ENCODE results near the gene TTLL5. TPM values are rescaled to one million over a fixed set of nuclear protein-coding genes. Genes with fewer than 3 reads are reported as not detected.
"Not testable (repeated sequence)": the region's sequence is repeated elsewhere in the genome, so short reads cannot be mapped to it uniquely, and the experiment has no call there.

Gene TTLL5
- polyA plus RNA-seq, 3 donors: 29.4 to 36.6 (median 32.7) TPM

DNA sequence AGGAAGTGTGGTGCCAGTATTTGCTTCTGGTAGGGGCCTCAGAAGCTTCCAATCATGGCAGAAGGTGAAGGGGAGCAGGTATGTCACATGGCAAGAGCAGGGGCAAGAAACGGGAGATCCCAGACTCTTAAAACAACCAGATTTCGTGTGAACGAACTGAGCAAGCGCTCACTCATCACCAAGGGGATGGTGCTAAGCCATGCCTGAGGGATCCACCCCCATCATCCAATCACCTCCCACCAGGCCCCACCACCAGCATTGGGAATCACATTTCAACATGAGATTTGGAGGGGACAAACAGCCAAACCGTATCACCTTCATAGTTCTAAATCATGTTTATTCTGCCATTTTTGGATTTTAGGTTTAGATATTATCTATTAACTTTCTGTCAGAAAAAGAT, 179.9 kb downstream of the TTLL5 start:
- no peak for DNase-seq (ENCODE audit: extremely low read depth in 1 of 11, low read depth in 9 of 11, low spot score in 4 of 11)

DNA sequence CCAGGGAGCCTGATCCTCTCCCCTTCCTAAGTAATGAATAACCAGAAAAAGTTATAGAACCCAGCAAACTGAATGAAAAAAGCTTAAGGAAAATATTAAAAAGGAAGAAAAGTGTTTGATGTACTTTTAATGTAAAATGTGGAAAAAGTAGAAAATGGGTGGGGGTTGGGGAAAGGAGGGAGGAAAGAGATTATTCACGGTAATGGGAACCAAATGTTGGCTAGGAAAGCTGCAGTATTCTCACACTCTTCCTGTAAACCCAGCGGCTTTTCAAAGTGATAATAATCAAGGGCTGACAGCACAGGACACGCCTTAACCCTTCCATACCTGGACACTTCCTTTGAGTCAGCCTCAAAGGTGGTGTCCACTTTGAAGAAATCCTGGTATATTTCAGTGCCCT, 181.5 kb downstream of the TTLL5 start:
- DNase-seq (ENCODE audit: extremely low read depth in 1 of 11, low read depth in 9 of 11, low spot score in 4 of 11): no peak

DNA sequence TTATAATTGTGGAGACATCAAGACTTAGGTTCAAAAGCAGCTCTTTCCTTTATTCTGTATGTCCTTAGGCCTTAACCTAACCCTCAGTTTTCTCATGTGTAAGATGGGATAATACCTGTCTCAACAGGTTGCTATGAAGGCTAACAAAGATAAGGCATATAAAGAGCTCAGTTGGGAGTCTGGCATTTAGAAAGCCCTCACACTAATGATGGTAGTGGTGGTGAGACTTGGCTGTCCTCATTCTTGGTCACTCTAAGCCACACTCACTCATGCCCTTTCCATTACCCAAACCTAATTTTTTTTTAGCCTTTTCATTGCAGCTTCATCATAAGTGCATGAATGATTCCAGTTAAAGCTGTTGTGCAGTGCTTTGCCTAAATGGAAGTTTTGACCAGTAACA, 183.4 kb downstream of the TTLL5 start:
- no peak for DNase-seq (ENCODE audit: extremely low read depth in 1 of 11, low read depth in 9 of 11, low spot score in 4 of 11)

DNA sequence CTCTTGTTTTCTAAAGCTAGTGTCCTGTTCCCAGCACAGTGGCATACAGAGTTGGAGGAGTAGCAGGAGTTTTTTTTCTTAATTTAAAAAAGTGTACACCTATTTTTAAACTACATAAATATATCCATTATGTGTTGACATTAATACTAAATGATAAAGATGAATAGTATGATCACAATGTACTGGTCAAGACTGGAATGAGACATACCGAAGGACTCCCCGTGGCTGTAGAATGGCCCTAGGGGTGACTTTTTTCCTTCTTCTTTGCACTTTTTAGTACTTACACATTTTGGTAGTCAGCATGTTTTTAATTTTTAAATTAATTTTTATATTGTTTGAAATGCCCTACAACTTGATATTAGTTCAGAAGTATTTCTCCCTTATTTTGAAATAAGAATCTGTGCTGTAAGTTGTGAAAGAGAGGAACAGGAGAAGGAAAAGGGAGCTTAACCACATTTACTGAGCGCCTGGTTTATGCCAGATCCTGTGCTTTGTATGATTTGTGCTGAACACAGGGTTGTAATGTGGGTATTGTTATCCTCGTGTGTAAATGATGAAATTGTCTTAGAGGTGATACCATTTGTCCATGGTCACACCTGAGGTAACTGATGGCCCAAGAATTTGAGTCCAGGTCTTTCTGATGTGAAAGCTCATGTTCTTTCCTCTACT, 184.2 kb downstream of the TTLL5 start:
- DNase-seq (ENCODE audit: extremely low read depth in 1 of 11, low read depth in 9 of 11, low spot score in 4 of 11): no peak

DNA sequence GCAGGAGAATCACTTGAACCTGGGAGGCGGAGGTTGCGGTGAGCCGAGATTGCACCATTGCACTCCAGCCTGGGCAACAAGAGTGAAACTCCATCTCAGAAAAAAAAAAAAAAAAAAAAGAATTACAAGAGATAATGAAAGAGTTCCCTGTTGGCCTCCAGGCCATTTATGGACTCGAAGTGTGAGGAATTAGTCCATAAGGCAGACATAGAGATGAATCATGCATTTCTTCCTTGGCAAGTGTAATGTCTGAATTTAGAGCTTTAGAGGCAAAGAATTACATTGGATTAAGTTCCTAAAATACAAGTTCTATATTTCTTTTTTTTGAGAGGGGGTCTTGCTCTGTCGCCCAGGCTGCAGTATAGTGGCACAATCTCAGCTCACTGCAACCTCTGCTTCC, 185.6 kb downstream of the TTLL5 start:
- DNase-seq (ENCODE audit: extremely low read depth in 1 of 11, low read depth in 9 of 11, low spot score in 4 of 11): not testable (repeated sequence)

DNA sequence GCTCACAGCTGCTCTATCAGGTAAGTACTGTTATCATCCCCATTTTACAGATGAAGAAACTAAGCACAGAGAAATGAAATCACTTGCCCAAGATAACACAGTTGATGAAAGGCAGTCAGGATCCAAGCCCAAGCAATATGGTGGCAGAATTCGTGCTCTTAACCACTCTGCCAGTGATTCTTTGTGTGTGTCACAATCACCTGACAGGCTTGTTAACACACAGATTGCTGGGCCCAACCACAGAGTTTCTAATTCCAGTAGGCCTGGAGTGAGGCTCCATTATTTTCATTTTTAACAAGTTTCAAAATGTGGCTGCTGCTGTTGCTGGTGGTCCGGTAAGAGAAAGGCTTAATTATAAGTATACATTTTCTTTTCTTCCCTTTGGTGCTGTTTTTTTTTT, 186.5 kb downstream of the TTLL5 start:
- no peak for DNase-seq (ENCODE audit: extremely low read depth in 1 of 11, low read depth in 9 of 11, low spot score in 4 of 11)

DNA sequence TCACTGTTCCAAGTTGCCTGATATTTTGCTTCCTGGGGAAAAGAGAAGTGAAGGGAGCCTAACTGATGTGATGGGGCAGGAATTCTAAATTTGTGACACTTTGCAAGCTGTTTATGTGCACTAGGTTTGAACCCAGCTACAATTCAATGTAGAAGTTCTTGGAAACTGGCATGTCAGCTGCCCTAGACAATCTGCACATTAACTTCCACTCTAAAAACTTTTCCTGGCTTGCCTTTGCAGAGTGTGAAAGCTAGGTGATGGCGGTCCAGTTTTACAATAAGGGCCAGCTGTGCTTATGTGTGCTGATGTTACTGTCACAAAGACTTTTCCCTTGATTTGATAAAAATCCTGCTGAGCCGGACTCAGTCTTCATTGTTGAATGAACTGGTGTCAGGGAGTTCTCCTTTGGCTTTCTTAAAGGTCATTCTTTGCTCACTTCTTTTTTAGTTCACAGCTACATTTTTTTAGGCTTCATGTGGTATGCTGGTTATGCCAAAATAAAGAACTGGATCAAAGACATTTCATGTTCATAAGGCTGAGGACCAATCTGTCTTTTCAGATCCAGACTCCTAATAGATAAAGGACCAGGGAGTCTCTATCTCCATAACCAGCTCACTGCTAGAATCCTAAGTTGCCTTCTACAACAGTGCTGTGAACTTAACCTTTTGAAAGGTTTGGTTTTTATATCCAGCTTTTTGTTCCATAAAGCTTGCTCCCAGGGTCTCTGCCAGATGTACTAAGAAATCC, 187.3 kb downstream of the TTLL5 start:
- DNase-seq (ENCODE audit: extremely low read depth in 1 of 11, low read depth in 9 of 11, low spot score in 4 of 11): no peak

DNA sequence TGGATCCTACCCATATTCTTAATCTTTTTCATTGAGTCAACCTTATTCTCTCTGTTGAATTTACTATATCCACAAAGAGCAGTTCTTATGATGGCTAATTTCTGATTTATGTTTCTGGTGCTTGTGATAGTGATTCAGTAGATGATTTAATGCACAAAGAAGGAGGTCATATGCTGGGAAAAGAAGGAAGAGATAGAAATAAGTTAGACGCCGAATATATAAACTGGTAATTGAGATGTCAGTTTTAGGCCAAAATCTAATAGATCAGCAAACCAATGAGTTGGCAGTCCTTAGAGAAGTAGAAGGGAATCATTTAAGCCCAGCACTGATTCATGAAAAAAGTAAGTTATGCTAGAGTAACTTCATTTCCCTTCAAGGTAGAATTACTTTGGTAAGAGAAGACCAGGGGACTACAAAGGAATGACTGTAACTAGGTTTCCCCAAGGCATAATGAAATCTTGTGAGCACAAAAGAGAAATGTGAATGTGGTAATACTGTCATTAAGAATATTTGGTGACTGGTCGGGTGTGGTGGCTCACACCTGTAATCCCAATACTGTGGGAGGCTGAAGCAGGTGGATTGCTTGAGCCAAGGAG, 188.4 kb downstream of the TTLL5 start:
- DNase-seq (ENCODE audit: extremely low read depth in 1 of 11, low read depth in 9 of 11, low spot score in 4 of 11): no peak

DNA sequence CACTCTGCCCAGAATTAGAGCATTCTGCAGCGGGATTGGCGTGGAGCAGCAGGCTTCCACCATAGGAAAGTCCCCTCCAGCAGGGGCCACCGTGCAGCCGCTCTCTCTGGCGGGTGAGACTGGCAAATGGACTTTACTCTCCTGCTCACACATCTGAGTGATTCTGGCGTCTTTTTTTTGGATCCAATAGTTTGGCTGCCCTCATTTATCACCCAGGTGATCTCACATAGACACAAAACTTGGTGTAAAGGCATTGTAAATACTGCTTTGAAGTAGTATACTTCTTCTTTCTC, 190.5 kb downstream of the TTLL5 start:
- no peak for DNase-seq (ENCODE audit: extremely low read depth in 1 of 11, low read depth in 9 of 11, low spot score in 4 of 11)

DNA sequence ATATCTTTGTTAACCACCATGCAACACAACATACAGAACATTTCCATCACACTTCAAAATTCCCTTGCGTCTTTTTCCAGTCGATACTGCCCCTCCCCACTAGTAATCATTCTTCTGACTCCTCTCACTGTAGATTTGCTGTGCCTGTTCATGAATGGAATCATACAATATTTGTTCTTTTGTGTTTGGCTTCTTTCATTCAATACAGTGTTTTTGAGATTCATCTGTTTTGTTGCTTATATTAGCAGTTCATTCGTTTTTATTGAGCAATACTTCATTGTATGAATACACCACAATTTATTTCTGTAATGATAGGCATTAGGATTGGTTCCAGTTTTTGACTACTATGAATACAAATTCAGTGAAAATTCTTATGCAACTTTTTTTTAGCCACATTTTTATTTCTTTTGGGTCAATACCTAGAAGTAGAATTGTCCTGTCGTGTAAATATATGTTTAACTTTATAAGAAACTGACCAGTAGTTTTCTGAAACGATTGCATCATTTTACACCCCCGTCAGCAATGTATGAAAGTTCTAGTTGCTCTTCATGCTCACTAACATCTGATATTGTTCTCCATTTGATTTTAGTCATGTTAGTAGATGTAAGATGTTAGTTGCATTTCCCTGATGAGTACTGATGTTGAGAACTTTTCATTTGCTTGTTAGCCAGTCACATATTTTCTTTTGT, 193.2 kb downstream of the TTLL5 start:
- DNase-seq (ENCODE audit: extremely low read depth in 1 of 11, low read depth in 9 of 11, low spot score in 4 of 11): no peak

DNA sequence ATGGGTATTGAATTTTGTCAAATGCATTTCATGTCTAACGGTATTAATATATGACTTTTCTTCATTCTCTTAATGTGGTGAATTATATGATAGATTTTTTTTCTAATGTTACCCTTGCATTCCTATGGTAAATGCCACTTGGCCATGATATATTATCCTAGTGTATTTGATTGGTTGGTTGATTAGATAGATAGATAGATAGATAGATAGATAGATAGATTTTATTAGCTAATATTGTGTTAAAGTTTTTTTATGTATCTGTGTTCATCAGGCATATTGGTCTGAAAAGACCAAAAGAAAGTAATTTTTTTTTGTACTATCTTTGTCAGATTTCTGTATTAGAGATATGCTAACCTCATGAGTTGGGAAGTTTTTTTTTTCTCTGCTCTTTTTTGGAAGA, 196.2 kb downstream of the TTLL5 start:
- DNase-seq (ENCODE audit: extremely low read depth in 1 of 11, low read depth in 9 of 11, low spot score in 4 of 11): no peak

DNA sequence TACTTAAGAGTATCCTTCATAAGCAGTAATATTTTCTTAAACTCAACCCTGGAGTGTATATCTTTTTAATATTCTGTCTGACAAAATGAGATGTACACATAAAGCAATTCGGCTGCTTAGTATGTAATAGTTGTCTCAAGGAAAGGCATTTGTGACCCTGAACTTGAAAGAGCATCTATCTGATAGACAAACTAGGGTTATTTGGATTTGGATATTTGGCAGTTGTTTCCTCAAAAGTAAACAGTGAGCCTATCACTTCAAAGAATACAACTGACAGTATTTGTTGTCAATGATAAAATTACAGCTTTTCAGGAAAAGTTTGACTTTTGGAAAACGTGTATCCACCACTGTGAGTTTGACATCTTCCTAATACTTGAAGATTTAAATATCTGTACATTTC, 197.3 kb downstream of the TTLL5 start:
- DNase-seq (ENCODE audit: extremely low read depth in 1 of 11, low read depth in 9 of 11, low spot score in 4 of 11): no peak

DNA sequence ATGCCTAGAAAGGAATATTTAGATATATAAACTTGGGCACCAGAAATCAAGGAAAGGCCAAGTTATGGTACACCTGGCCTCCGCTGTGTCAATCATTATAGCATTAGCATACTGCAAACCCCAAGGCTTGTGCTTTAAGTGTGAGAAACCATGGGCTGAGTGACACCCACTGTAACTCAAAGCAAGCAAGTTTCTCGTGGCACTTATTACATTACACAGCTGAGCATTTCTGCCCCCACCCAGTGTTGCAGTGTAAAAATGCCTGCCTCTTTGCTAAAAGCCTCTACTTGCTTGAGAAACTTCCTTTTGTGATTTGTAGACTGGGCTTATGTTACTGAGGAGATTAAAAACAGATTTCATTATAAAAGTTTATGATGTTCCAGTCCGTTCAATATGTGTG, 198.7 kb downstream of the TTLL5 start:
- no peak for DNase-seq (ENCODE audit: extremely low read depth in 1 of 11, low read depth in 9 of 11, low spot score in 4 of 11)

DNA sequence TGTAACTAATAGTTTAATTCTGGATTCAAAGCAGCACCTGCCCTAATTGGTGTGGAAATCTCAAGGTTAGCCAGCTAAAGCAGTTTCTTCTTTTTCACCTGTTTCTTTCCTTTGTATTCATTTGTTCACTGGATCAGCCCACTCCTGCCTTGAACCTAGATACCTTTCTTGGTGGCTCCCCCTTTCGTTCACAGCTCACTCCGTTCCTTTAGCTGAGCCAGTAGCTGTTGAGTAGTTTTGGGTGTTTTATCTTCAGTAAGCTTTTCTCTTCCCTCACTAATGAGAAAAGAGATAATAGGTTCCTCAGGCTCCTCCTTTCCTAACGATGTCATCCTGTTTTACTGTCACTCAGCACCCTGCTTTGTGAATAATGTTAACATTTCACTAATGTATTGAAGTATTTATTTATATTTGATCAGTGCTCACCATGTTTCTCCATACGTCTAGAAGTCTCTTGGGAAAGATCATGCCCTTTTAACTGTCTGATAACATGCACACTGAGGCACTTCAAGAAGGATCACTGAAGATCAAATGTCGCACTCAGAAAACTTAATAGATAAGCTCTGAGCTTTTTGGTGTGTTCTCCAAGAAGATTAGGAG, 199.6 kb downstream of the TTLL5 start:
- DNase-seq (ENCODE audit: extremely low read depth in 1 of 11, low read depth in 9 of 11, low spot score in 4 of 11): no peak

DNA sequence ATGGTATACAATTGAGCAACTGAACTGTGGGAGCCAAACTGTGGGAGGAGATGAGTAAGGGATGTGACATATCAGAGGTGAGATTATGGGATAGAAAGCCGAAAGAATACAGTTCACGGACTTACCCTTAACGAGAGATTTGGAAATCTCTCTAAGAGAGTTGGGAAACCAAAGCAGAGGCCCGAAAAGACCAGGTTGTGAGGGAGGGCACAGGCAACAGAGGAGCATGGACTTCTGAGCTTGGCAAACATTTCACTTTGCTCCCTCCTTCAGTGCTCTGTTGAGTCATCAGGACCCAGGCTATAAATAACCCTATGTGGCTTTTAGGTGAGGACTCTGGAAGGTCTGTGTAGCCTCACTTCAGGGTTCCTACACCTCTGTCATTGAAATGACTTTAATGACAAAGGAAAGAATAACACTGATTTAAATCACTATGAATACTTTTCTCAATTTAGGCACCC, 200.1 kb downstream of the TTLL5 start:
- DNase-seq (ENCODE audit: extremely low read depth in 1 of 11, low read depth in 9 of 11, low spot score in 4 of 11): no peak

DNA sequence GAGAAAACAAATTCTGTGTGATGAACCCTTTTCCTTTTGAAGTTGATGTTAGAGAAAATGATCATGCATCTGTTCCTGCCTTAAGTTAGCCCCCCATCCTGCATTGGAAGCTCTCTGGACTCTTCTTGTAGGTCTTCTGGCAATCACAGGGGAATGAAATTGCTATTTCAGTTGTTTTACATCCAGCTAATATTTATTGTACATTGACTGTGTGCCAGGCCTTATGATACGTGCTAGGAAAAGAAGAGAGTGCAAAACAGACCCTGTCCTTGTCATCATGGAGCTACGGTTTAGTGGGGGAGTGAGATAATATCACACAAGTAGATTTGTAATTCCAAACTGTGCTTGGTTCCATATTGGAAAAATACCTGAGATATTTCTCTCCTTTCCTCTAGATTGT, 202.2 kb downstream of the TTLL5 start:
- no peak for DNase-seq (ENCODE audit: extremely low read depth in 1 of 11, low read depth in 9 of 11, low spot score in 4 of 11)

DNA sequence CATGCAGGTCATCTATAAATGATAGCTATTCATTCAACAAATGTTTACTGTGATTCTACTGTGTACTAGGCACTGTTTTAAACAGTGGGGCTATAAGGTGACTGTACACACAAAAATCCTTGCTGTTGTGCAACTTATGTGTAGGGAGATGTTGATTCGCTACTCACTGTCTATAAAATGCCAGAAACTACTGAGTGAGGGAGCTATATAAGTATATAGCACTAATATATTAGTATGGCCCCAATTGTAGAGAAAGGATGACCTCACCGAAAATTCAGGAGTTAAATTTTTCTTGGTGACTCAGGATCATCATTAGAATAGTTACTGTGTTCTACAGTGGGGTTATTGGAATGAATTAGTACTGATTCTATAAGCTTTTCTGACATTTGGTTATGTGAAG, 203.3 kb downstream of the TTLL5 start:
- no peak for DNase-seq (ENCODE audit: extremely low read depth in 1 of 11, low read depth in 9 of 11, low spot score in 4 of 11)

DNA sequence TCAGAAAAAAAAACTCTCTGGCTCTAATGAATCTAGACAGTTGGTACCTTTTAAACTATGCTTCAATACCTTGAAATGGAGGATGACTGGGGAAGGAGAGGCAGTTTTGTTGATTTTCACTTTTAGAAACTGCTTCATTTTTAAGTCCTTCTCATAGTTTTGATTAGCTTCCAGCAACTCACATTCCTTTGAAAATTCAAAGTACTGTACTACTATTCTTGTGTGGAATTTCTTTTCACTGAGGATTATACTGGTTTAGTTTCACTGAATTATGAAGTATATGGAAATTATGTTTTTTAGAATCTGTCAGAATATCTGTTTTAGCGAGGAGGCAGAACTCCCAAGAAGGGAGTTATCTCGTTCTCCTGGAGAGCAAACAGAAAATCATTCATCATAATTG, 204.5 kb downstream of the TTLL5 start:
- DNase-seq (ENCODE audit: extremely low read depth in 1 of 11, low read depth in 9 of 11, low spot score in 4 of 11): no peak

DNA sequence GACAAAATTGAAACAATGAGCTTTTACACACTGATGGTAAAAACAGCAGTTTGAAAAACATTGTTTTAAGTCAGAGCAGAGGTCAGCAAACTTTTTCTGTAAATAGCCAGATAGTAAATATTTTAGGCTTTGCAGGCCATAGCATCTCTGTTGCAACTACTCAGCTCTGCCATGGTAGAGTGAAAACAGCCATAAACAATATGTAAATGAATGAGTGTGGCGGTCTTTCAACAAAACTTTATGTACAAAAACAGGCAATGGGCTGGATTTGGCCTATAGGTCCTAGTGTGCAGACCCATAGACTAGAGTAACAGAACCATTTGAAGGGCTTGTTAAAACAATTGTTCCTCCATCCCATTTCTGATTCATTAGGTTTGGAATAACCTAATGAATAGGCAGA, 205.9 kb downstream of the TTLL5 start:
- DNase-seq (ENCODE audit: extremely low read depth in 1 of 11, low read depth in 9 of 11, low spot score in 4 of 11): no peak

Data from renal cortex interstitium (tissue), 11 donors.